GM19238 (cell line): ENCODE data around the gene VAMP8.
"Not testable (repeated sequence)": the region's sequence is repeated elsewhere in the genome, so short reads cannot be mapped to it uniquely, and the experiment has no call there.

Experiments used
- DNase-seq: peaks from one replicate; pipeline ENCODE4 v3.0.0; 2011; ENCODE audit warnings: low spot score; ENCODE audit not compliant: insufficient read length

VAMP8 gene

GRCh38 chr2:85598594-85599340 lies 21.4 kb downstream of the VAMP8 start:
- no peak for DNase-seq

GRCh38 chr2:85599468-85600234 lies 22.3 kb downstream of the VAMP8 start:
- DNase-seq, result no peak

GRCh38 chr2:85600235-85600575 lies 22.8 kb downstream of the VAMP8 start:
- DNase-seq, result no peak

GRCh38 chr2:85600951-85601770 lies 23.8 kb downstream of the VAMP8 start:
- DNase-seq, result no peak

- no peak for DNase-seq
Observed at GRCh38 chr2:85601771-85602475, 24.5 kb downstream of the VAMP8 start.

- peak; percentile 92 for DNase-seq
Observed at GRCh38 chr2:85602476-85603234, 25.3 kb downstream of the VAMP8 start, which contains the start of gene TMEM150A. TMEM150A (minus strand) TSS chr2:85602698; CDS start chr2:85601948, 750 bp downstream.

- not testable (repeated sequence) for DNase-seq
Observed at GRCh38 chr2:85604133-85604444, 26.7 kb downstream of the VAMP8 start.

- DNase-seq, result no peak
Observed at GRCh38 chr2:85604568-85605339, 27.4 kb downstream of the VAMP8 start.

- no peak for DNase-seq
Observed at GRCh38 chr2:85605406-85606115, 28.2 kb downstream of the VAMP8 start.

- DNase-seq, result no peak
Observed at GRCh38 chr2:85606116-85606455, 28.7 kb downstream of the VAMP8 start.

- no peak for DNase-seq
Observed at GRCh38 chr2:85607268-85608215, 30.2 kb downstream of the VAMP8 start.

GRCh38 chr2:85611217-85611704 lies 33.9 kb downstream of the VAMP8 start:
- DNase-seq, result no peak

- DNase-seq, result peak; percentile 92
Observed at GRCh38 chr2:85611705-85612587, 34.6 kb downstream of the VAMP8 start, which contains the start of gene C2orf68. C2orf68 (minus strand) TSS chr2:85612066; CDS start chr2:85611984, 82 bp downstream.

- no peak for DNase-seq
Observed at GRCh38 chr2:85613717-85614515, 36.5 kb downstream of the VAMP8 start.

- DNase-seq, result not testable (repeated sequence)
Observed at GRCh38 chr2:85614757-85615156, 37.4 kb downstream of the VAMP8 start.

GRCh38 chr2:85615413-85615728 lies 38.0 kb downstream of the VAMP8 start:
- no peak for DNase-seq
